ENCODE measurements around the gene EYA2.

Gene EYA2

GRCh38 chr20:47042464-47042863, 147.8 kb downstream of the EYA2 start:
- no peak for DNase-seq

GRCh38 chr20:47043086-47043485, 148.4 kb downstream of the EYA2 start:
- no peak for DNase-seq

DNA sequence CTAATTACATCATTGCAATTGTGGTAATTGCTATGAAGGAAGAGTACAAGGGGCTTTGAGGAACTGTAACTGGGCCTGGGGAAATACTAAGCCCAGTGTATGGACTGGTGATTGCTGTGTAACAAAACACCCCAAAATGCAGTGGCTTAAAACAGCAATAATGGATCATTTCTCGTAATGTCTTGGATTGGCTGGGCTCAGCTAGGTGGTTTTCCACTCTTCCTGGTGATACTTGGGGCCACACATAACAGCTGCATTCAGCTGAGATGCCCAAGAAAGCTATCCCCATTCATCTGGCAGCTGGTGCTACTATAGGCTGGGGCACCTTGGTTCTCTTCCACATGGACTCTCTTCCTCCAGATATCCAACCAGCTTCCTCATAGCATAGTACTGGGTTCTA, 150.3 kb downstream of the EYA2 start:
- DNase-seq, result no peak

DNA sequence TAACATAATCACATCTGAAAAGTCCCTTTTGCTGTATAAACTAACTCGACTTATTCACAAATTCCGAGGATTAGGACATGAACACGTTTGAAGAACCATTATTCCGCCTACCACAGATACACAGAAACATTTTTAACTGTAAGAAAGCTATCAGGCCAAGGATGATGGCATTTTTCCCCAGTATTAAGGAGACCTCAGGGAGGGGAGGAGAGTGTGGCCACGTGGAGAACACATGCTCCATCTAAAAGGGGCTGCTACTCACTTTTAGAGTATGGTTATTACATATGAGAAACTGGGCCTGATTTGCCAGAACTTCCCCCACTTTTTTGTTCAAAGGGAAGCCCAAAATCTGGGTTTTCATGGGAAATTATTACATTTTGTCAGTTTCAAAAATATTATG, 153.4 kb downstream of the EYA2 start:
- DNase-seq, result no peak

DNA sequence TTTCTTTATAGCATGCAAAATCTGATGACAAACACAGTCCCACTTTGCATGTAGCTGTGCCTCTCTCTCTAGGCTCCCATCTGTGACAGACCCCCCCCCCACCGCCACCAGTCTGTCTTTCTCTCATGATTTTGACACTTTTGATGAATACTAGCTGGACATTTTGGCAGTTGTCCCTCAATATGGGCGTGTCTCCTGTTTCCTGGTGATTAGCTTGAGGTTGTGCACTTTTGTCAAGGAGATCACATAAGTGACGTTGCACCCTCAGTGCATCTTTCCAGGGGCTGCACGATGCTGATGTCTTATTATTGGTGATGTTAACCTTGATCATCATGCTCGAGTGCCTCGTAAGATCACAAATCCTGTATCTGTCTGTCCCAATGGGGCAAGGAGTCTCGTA, 155.1 kb downstream of the EYA2 start:
- DNase-seq, result no peak

DNA sequence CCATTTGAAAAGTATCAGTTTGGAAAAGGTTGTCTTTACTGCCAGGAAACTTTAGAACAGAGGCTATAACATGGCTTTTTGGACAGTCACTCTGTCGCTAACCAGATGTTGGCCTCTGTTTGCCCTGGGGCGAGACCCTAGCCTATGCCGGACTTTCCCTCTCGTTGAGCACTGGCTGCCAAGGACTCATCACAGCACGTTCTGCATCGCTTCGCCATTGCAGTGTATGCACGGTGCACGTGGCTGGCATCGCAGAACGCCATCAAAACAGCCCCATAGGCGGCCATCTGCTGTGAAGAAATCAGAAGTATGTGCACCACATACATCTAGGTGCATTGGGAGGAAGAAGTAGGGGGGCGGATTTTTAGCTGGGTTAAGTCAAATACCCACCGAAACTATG, 156.4 kb downstream of the EYA2 start:
- DNase-seq, result no peak

GRCh38 chr20:47051936-47052526, 157.4 kb downstream of the EYA2 start:
- DNase-seq, result no peak

DNA sequence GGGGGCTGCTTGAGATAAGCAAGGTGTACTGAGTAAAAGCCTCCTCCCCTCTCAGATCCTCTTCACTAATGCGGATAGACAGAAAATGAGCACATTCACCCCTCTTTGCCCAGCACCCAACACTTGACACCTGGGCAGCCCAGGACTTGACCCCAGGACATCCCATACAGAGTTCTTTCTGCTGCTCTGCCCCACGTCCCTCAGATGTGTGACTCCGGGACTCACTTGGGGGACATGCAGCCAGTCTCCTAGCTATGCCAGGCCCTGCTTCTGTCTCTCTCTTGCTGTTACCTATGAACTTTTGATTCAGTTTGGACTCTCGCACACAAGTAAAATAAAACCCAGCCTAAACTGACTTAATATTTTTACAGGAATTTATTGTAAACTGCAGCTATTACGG, 159.9 kb downstream of the EYA2 start:
- no peak for DNase-seq

DNA sequence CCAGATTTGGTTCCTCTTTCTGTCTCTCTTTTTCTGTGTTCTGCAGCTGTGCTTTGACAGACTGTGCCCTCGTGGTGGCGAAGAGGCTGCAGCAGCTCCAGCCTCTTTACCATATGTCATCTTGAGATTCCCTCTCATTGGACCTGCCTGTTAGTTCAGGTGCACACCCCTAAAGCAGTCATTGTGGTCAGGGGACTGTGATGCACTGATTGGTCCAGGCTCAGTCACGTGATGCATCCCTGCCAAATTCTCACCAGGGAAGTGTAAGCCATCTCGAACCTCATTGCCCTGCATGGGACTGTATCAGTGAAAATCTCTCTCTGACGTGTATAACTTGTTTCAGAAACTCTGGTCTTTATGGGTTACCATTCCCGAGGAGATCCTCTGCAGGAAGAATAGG, 160.3 kb downstream of the EYA2 start:
- peak; percentile 19 for DNase-seq

DNA sequence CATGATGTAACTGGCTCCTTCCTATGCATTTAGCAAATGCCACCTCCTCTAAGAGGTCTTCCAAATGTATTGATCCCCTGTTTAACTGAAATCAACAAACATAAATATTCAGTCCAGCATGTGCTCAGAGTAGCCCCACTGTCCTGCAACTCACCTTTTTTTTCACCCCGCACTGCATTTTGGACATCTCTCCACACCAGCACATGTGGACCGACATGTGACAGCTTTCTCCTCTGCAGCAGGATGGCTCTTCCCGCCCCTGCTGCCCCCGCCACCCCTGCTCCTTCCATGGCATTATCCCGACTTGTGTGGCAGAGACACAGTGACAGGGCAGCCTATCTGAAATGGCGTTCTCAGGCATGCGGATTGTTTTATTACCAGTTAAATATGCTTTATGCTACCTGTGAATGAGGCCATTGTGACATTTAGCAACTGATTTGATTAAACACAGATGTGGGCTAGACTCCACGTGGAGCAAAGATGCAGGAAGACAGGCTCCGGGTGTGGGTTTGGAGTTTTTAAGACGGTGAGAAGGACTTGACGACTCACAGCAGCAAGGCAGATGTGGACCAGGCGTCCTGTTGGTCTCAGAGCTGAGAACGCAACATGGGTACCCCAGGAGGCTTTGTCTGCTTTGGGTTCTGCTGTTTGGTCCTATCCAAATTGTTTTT, 161.2 kb downstream of the EYA2 start:
- DNase-seq, result no peak

GRCh38 chr20:47057661-47058060, 163.0 kb downstream of the EYA2 start:
- DNase-seq, result no peak

- DNase-seq, result no peak
These were observed 163.6 kb downstream of the EYA2 start for GRCh38 chr20:47058236-47058635.

DNA sequence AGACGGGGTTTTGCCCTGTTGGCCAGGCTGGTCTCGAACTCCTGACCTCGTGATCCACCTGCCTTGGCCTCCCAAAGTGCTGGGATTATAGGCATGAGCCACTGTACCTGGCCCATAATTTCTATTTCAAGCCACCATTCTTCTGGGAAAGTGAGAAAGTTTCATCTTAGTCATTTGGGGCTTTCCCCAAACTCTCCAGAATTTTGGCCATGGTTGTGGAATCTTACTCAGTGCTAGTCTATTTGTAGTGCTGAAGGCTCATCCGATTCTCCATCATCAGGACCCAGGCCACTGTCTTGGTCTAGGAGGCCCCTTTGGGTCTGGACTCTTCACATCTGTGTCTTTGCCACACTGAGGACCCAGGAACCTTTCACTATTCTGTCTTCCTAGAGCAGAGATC, 164.9 kb downstream of the EYA2 start:
- DNase-seq, result no peak

- no peak for DNase-seq
These were observed 166.9 kb downstream of the EYA2 start for GRCh38 chr20:47061549-47061948.

GRCh38 chr20:47062226-47062890, 167.7 kb downstream of the EYA2 start:
- DNase-seq, result no peak

DNA sequence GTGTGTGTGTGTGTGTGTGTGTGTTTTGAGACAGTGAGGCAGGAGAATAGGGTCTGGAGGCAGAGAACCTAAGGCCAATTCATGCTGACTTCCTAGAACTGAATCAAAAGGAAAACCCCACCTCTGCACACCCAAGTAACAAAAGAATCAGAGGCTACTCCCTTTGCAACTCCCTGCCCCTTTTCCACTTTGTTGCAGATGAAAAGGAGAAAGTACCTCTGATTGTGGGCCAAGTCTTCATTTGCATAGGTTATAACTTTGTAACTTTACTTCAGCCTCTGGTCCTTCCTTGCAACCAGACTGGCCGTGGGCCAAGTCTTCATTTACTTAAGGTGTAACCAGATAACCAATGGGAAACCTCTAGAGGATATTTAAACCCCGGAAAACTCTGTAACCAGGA, 168.8 kb downstream of the EYA2 start:
- DNase-seq, result no peak

GRCh38 chr20:47063808-47064207, 169.2 kb downstream of the EYA2 start:
- DNase-seq, result no peak

GRCh38 chr20:47066484-47067270, 172.0 kb downstream of the EYA2 start:
- DNase-seq, result no peak

GRCh38 chr20:47067776-47068175, 173.1 kb downstream of the EYA2 start:
- no peak for DNase-seq

DNA sequence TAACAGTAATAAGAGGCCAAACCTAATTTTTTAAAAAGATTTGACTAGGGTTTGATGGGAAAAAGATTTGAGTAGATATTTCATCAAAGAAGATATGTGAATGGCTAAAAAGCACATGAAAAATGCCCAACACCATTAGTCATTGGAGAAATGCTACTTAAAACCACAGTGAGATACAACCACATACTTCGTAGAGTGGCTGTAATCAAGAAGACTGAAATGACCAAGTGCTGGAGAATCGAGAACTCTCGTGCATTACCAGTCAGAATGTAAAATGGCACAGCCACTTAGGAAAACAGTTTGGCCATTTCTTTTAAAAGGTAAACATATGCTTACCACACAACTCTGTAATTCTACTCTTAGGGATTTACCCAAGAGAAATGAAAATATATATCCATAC, 175.5 kb downstream of the EYA2 start:
- DNase-seq, result no peak

DNA sequence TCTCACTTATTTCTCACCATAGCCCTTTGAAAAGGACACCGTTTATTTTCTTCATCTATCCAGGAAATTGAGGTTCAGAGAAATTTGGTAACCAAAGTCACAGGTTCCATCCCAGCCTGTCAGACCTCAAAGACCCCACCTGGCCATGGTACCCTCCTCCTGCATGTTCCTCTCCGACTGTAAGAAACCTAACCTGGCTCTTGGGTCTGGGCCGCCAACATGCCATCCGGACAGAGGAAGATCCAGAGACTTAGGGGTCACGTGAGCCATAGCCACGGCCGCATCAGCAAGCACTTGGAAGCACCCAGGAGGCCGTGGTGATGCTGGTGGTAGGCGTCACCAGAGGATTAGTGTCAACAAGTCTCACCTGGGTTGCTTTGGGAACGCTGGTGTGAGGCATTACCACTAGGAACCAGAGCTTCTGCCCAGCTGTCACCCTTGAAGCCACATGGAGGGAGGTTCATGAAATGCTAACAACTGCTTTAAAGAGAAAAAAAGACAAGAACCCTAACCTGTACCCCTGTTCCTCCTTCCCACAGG, 177.1 kb downstream of the EYA2 start:
- no peak for DNase-seq

- DNase-seq, result no peak
These were observed 179.3 kb downstream of the EYA2 start for GRCh38 chr20:47073766-47074475.

- DNase-seq, result no peak
These were observed 180.6 kb downstream of the EYA2 start for GRCh38 chr20:47075263-47075662.
